HepG2 (cell line): ENCODE data around the gene ANKS1B. TPM values are rescaled to one million over a fixed set of nuclear protein-coding genes. Genes with fewer than 3 reads are reported as not detected.
"Not testable (repeated sequence)": the region's sequence is repeated elsewhere in the genome, so short reads cannot be mapped to it uniquely, and the experiment has no call there.

Experiments
- ATAC-seq: fragments of 200-7000 bp; cut with Tn5 transposase; 3 replicates; pipeline ENCODE4 v1.9.1; 2020; ENCODE audit warnings: mild to moderate bottlenecking, moderate library complexity
- BruUV-seq: library from RNA; stranded (reverse); fragments of 400-500 nt; replicated peaks from 2 replicates; lab custom pipeline; 2021; lab: Mats Ljungman, UMichigan
- CTCF ChIA-PET: fragments of 300-600 bp; formaldehyde crosslinking; extraction: SDS; loops from one replicate; lab custom pipeline; 2021; ENCODE audit warnings: low total read pairs, inconsistent platforms, low intra/inter-chr PET ratio; lab: Yijun Ruan, JAX
- POLR2A ChIA-PET: fragments of 350-600 bp; sonication (Branson Sonifier 250); formaldehyde crosslinking; loops from one replicate; lab custom pipeline; 2020; ENCODE audit warnings: antibody characterized with exemption, inconsistent platforms; lab: Yijun Ruan, JAX
- DNase-seq: peaks from one replicate; pipeline ENCODE4 v3.0.0-alpha.2; 2015; ENCODE audit warnings: low spot score
- FAIRE-seq: peaks from 3 replicates; lab custom pipeline; 2011; peaks lifted over from hg19 to GRCh38; lab: Jason Lieb, UNC
- H2AFZ ChIP-seq: one replicate; pipeline ENCODE4 v1.6.1; 2011; ENCODE audit warnings: low read length, inconsistent platforms
- H3K27ac ChIP-seq: fragments of 300-600 bp; 3 replicates; pipeline ENCODE4 v1.8.0; 2011; ENCODE audit warnings: mixed run types, mild to moderate bottlenecking, mixed read lengths, low read length, inconsistent platforms; ENCODE audit not compliant: insufficient read depth; ENCODE audit errors: extremely low read length
- H3K27me3 ChIP-seq, 2 experiments: fragments of 200-600 bp in 1 of 2; 2 replicates in 1 of 2; 3 replicates in 1 of 2; pipeline versions ENCODE4 v1.6.0 to v1.8.0; 2011; ENCODE audit warnings: low read length in 2 of 2, mild to moderate bottlenecking in 2 of 2, moderate library complexity in 2 of 2, inconsistent platforms in 1 of 2; ENCODE audit not compliant: insufficient read depth in 2 of 2, control insufficient read depth in 1 of 2
- H3K36me3 ChIP-seq, 2 experiments: fragments of 200-600 bp in 1 of 2; replicated peaks in 1 of 2; 2 replicates in 1 of 2; 3 replicates in 1 of 2; pipeline versions ENCODE4 v1.5.1 to v1.8.0; 2011; ENCODE audit warnings: low read length in 2 of 2, inconsistent platforms in 1 of 2; ENCODE audit not compliant: insufficient read depth in 2 of 2, control insufficient read depth in 1 of 2
- H3K4me1 ChIP-seq: 2 replicates; pipeline ENCODE4 v1.5.1; 2012; ENCODE audit warnings: low read length, inconsistent platforms; ENCODE audit not compliant: insufficient read depth
- H3K4me2 ChIP-seq: 2 replicates; pipeline ENCODE4 v1.6.0; 2011; ENCODE audit warnings: low read depth, low read length, inconsistent platforms
- H3K4me3 ChIP-seq, 3 experiments: fragments of 200-600 bp in 1 of 3; sonication (generic), shearing (Covaris generic) in 1 of 3; replicated peaks in 1 of 3; 2 replicates each; pipeline ENCODE4 v1.5.1; 2011 to 2016; ENCODE audit warnings: low read length in 3 of 3, inconsistent platforms in 2 of 3, low read depth in 2 of 3, mild to moderate bottlenecking in 2 of 3, control low read depth in 1 of 3, mixed read lengths in 1 of 3; ENCODE audit not compliant: insufficient read depth in 1 of 3
- H3K79me2 ChIP-seq: one replicate; pipeline ENCODE4 v1.6.1; 2011; ENCODE audit warnings: low read length, inconsistent platforms; ENCODE audit not compliant: insufficient read depth
- H3K9ac ChIP-seq: 2 replicates; pipeline ENCODE4 v1.6.0; 2011; ENCODE audit warnings: mild to moderate bottlenecking, low read depth, low read length, inconsistent platforms; ENCODE audit not compliant: insufficient read depth
- H3K9me3 ChIP-seq: 2 replicates; pipeline ENCODE4 v1.5.1; 2012; ENCODE audit warnings: mild to moderate bottlenecking, low read length
- H4K20me1 ChIP-seq: 2 replicates; pipeline ENCODE4 v1.6.0; 2011; ENCODE audit warnings: inconsistent platforms, mild to moderate bottlenecking, low read length, moderate library complexity; ENCODE audit not compliant: insufficient read depth
- ATF7-NPFF ChIP-seq: sonication (generic); formaldehyde crosslinking; IDR thresholded peaks from 2 replicates; pipeline ENCODE4 v1.8.1; 2023; ENCODE audit warnings: mild to moderate bottlenecking, low read depth, missing genetic modification reagents, moderate library complexity
- ELF4 ChIP-seq: sonication (generic); formaldehyde crosslinking; IDR thresholded peaks from 2 replicates; pipeline ENCODE4 v1.5.0; 2020; ENCODE audit warnings: missing genetic modification reagents, mild to moderate bottlenecking, moderate library complexity, borderline replicate concordance
- GATAD1 ChIP-seq: IDR thresholded peaks from 2 replicates; pipeline ENCODE4 v1.6.1; 2016; ENCODE audit warnings: missing genetic modification reagents, missing compliant biosample characterization
- MIXL1 ChIP-seq: IDR thresholded peaks from 2 replicates; pipeline ENCODE4 v1.6.1; 2016
- PCBP1 ChIP-seq: fragments of 200-400 bp; formaldehyde crosslinking; IDR thresholded peaks from 2 replicates; pipeline ENCODE4 v1.6.1; 2017; ENCODE audit warnings: mild to moderate bottlenecking, low read depth, low read length, borderline replicate concordance
- PHF5A ChIP-seq: IDR thresholded peaks from one replicate; pipeline ENCODE4 v1.6.1; 2018; ENCODE audit warnings: low read depth, missing genetic modification reagents; ENCODE audit not compliant: unreplicated experiment
- REPIN1 ChIP-seq: sonication (generic); formaldehyde crosslinking; IDR thresholded peaks from 2 replicates; pipeline ENCODE4 v1.8.0; 2022; ENCODE audit warnings: missing genetic modification reagents, low read depth, mild to moderate bottlenecking, borderline replicate concordance
- SP140L ChIP-seq: sonication (generic); formaldehyde crosslinking; IDR thresholded peaks from 2 replicates; pipeline ENCODE4 v1.4.0; 2020; ENCODE audit warnings: missing genetic modification reagents, borderline replicate concordance
- ZBTB42 ChIP-seq: sonication (generic); formaldehyde crosslinking; IDR thresholded peaks from 2 replicates; pipeline ENCODE4 v1.5.0; 2020; ENCODE audit warnings: mild to moderate bottlenecking, missing genetic modification reagents
- ZC3H13 ChIP-seq: sonication (generic); formaldehyde crosslinking; IDR thresholded peaks from 2 replicates; pipeline ENCODE4 v1.8.1; 2023; ENCODE audit warnings: mild to moderate bottlenecking, missing genetic modification reagents, moderate library complexity
- ZNF484 ChIP-seq: sonication (generic); formaldehyde crosslinking; IDR thresholded peaks from 2 replicates; pipeline ENCODE4 v1.5.1; 2020; ENCODE audit warnings: mild to moderate bottlenecking, low read depth, missing genetic modification reagents, borderline replicate concordance
- ZNF562 ChIP-seq: sonication (generic); formaldehyde crosslinking; IDR thresholded peaks from 2 replicates; pipeline ENCODE4 v1.8.0; 2022; ENCODE audit warnings: missing genetic modification reagents, borderline replicate concordance
- ZNF703 ChIP-seq: sonication (generic); formaldehyde crosslinking; IDR thresholded peaks from 2 replicates; pipeline ENCODE4 v1.5.1; 2020; ENCODE audit warnings: missing genetic modification reagents, mild to moderate bottlenecking, moderate library complexity, borderline replicate concordance
- WGBS: methylation state at CpG from one replicate; pipeline ENCODE4 v1.1.6; 2017; ENCODE audit warnings: low lambda C conversion rate; 5-methylcytosine and 5-hydroxymethylcytosine counted together
- in situ Hi-C: cut with HindIII; loops from 2 replicates; pipeline ENCODE4 v1.10.0; 2017; ENCODE audit warnings: low pct_unique_long_range_greater_than_20kb; ENCODE audit not compliant: extremely low pct_ligation_motif_present
- intact Hi-C: fragments of 100-400 bp; cut with micrococcal nuclease; formaldehyde crosslinking; loops from one replicate; pipeline ENCODE4 v1.10.0; 2022; ENCODE audit not compliant: unreplicated experiment
- polyA plus RNA-seq, 8 experiments: library from polyadenylated mRNA; depleted of rRNA in 3 of 8; stranded (reverse) in 7 of 8; unstranded in 1 of 8; fragments of >200 nt; fragmentation: Illumina TruSeq in 4 of 8; extraction: Trizol in 4 of 8; gene quantifications; 2 replicates each; pipeline versions ENCODE4 v1.2.1 to v1.2.3, GENCODE V29; 2011 to 2016; ENCODE audit warnings: low read depth in 4 of 8, missing spikeins in 1 of 8, mixed read lengths in 1 of 8; ENCODE audit not compliant: insufficient read depth in 1 of 8
- total RNA-seq, 5 experiments: library from RNA; depleted of rRNA; stranded (reverse); fragments of >200 nt; fragmentation: Illumina TruSeq; extraction: Trizol; gene quantifications; 2 replicates each; pipeline ENCODE4 v1.2.3, GENCODE V29; 2016; ENCODE audit warnings: low read depth in 1 of 5
- TF ChIP-seq, protein P1 (sequence below): sonication (generic); IDR thresholded peaks from 2 replicates; pipeline ENCODE4 v1.6.1; 2016; ENCODE audit warnings: low read depth, borderline replicate concordance

The ANKS1B gene
- total and polyA plus RNA-seq, 2 of the 13 experiments (the other 11 are each of a cell fraction or from before 2014, with no cell fraction given): 0.15 TPM; not detected in 1

GRCh38 chr12:99644629-99645028 lies 340.1 kb downstream of the ANKS1B start:
- POLR2A ChIA-PET: no interaction called here
- 0% methylated on average over 2 of the region's 2 CpGs for WGBS

DNA sequence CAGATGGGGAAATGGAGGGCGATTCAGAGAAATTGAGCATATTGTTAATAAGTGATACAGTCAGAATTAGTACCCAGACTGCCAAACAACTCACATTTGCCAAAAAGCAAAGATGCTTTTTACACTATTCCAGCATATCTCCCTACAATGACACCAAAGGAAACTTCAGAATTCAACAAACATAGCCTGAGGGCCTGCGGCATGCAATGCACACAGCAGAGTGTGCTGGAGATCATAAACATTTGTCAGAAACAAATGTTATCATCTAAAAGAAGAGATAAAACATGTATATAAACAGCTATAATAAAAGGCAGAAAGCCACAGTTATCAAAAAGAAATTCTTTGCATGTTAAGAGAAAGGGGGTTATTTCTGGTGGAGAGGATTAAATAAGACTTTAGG lies 357.3 kb downstream of the ANKS1B start:
- H3K4me3 ChIP-seq: no peak overlapping the region
- in situ Hi-C loops: no loop called here
- no TSS peak for BruUV-seq
- no peak overlapping the region for H2AFZ ChIP-seq
- TF ChIP-seq ZNF562 (CRISPR knock-in tag): no peak
- TF ChIP-seq, protein P1, sequence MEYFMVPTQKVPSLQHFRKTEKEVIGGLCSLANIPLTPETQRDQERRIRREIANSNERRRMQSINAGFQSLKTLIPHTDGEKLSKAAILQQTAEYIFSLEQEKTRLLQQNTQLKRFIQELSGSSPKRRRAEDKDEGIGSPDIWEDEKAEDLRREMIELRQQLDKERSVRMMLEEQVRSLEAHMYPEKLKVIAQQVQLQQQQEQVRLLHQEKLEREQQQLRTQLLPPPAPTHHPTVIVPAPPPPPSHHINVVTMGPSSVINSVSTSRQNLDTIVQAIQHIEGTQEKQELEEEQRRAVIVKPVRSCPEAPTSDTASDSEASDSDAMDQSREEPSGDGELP: no peak
- TF ChIP-seq PCBP1: no peak
- TF ChIP-seq SP140L (CRISPR knock-in tag): no peak
- TF ChIP-seq, all 625 proteins: peak for 0
- Histone ChIP-seq H3K9me3 (no peaks in the 10 kb centered on the region), H3K27ac (no peak overlapping the region), H3K27me3 (no peaks in the 10 kb centered on the region), H3K4me2 (no peak overlapping the region), H3K9ac (no peak overlapping the region), H3K4me1 (no peaks in the 10 kb centered on the region), H3K36me3 (no peaks in the 10 kb centered on the region), H4K20me1 (no peaks in the 10 kb centered on the region), H3K79me2 (no peaks in the 10 kb centered on the region)
- ATAC-seq (no peak), FAIRE-seq (no peak), DNase-seq (no peak)
- ChIA-PET CTCF (no interaction called here), POLR2A (no interaction called here)
- WGBS: 2% methylated on average over 2 of the region's 2 CpGs
- intact Hi-C loops: loop anchor here (10.0 kb wide), 1 partner anchor 243 kb away; no protein-coding TSS in a partner anchor

More at GRCh38 chr12:99644629-99645028, 340.1 kb downstream of the ANKS1B start:
- Histone ChIP-seq H3K36me3 (no peaks in the 10 kb centered on the region), H3K27me3 (no peaks in the 10 kb centered on the region), H3K4me1 (no peaks in the 10 kb centered on the region), H4K20me1 (no peaks in the 10 kb centered on the region), H3K4me3 (no peak overlapping the region), H3K9ac (no peak overlapping the region), H3K9me3 (no peaks in the 10 kb centered on the region), H3K4me2 (no peak overlapping the region), H3K27ac (no peak overlapping the region), H3K79me2 (no peaks in the 10 kb centered on the region), H2AFZ (no peak overlapping the region)
- BruUV-seq: no TSS peak
- in situ Hi-C loops (no loop called here), intact Hi-C loops (no loop called here)
- no peak for ATAC-seq
- no peak for TF ChIP-seq ELF4 (CRISPR knock-in tag)
- no peak for TF ChIP-seq PHF5A (CRISPR knock-in tag)
- TF ChIP-seq ZNF484 (CRISPR knock-in tag): no peak
- no peak for TF ChIP-seq GATAD1
- TF ChIP-seq ZC3H13 (CRISPR knock-in tag): no peak
- no peak for TF ChIP-seq MIXL1 (CRISPR knock-in tag)
- TF ChIP-seq ZBTB42 (CRISPR knock-in tag): no peak
- TF ChIP-seq ZNF703: no peak
- no peak for TF ChIP-seq REPIN1 (CRISPR knock-in tag)
- TF ChIP-seq ATF7-NPFF (CRISPR knock-in tag): no peak
- no peak for FAIRE-seq
- no peak for DNase-seq
- CTCF ChIA-PET: no interaction called here

- H3K36me3 ChIP-seq, BruUV-seq, ATAC-seq, H3K4me1 ChIP-seq, H3K27me3 ChIP-seq, H4K20me1 ChIP-seq, POLR2A ChIA-PET, H3K4me3 ChIP-seq, FAIRE-seq, DNase-seq, CTCF ChIA-PET, H2AFZ ChIP-seq, H3K4me2 ChIP-seq, H3K27ac ChIP-seq, H3K9ac ChIP-seq, in situ Hi-C loops, H3K79me2 ChIP-seq: not testable (repeated sequence)
- peaks cover 24% of the 10 kb centered on the region for H3K9me3 ChIP-seq
- intact Hi-C loops: loop anchor here (10.0 kb wide), 1 partner anchor 240 kb away; no protein-coding TSS in a partner anchor
- whole genome bisulfite sequencing: 63% methylated on average over 2 of the region's 2 CpGs
Observed at GRCh38 chr12:99624591-99624990, 360.1 kb downstream of the ANKS1B start.
